Calu3 (cell line): Measurements from ENCODE around the gene CAMK1D. TPM values are rescaled to one million over a fixed set of nuclear protein-coding genes. Genes with fewer than 3 reads are reported as not detected.

ENCODE experiments used
- BruUV-seq: library from RNA; stranded (reverse); fragments of 400-500 nt; replicated peaks from 2 replicates; lab custom pipeline; 2021; lab: Mats Ljungman, UMichigan
- CTCF ChIA-PET: fragments of 300-600 bp; sonication (Branson Sonifier 250); formaldehyde crosslinking; loops from one replicate; lab custom pipeline; 2022; ENCODE audit warnings: antibody characterized with exemption; lab: Charles Lee
- DNase-seq: peaks from one replicate; pipeline ENCODE4 v3.0.0; 2022
- H3K27ac Mint-ChIP-seq: one replicate; pipeline ENCODE4 v1.8.0; 2022; ENCODE audit warnings: mixed read lengths; ENCODE audit not compliant: unreplicated experiment
- H3K27me3 Mint-ChIP-seq: one replicate; pipeline ENCODE4 v1.8.0; 2022; ENCODE audit warnings: mixed read lengths; ENCODE audit not compliant: unreplicated experiment
- H3K36me3 Mint-ChIP-seq: one replicate; pipeline ENCODE4 v1.8.0; 2022; ENCODE audit warnings: mild to moderate bottlenecking, moderate library complexity, mixed read lengths; ENCODE audit not compliant: insufficient read depth, unreplicated experiment
- H3K4me1 Mint-ChIP-seq: one replicate; pipeline ENCODE4 v1.8.0; 2022; ENCODE audit warnings: mild to moderate bottlenecking, low read depth, mixed read lengths; ENCODE audit not compliant: unreplicated experiment
- H3K4me3 Mint-ChIP-seq: one replicate; pipeline ENCODE4 v1.8.0; 2022; ENCODE audit warnings: mild to moderate bottlenecking, low read depth, moderate library complexity, mixed read lengths; ENCODE audit not compliant: unreplicated experiment
- H3K9me3 Mint-ChIP-seq: one replicate; pipeline ENCODE4 v1.8.0; 2022; ENCODE audit warnings: low read depth, mixed read lengths; ENCODE audit not compliant: unreplicated experiment
- CTCF ChIP-seq: fragments of 200-600 bp; IDR thresholded peaks from one replicate; pipeline ENCODE4 v1.8.0; 2022; ENCODE audit warnings: antibody characterized with exemption; ENCODE audit not compliant: unreplicated experiment
- intact Hi-C: fragments of 100-400 bp; cut with micrococcal nuclease; formaldehyde crosslinking; loops from one replicate; pipeline ENCODE4 v1.10.0; 2022; ENCODE audit not compliant: unreplicated experiment
- total RNA-seq: library from RNA; stranded (reverse); gene quantifications from 2 replicates; pipeline ENCODE4 v1.2.3, GENCODE V29; 2022

Gene CAMK1D
- total RNA-seq, 1 experiment from 2014 or later = 2.6 TPM

GRCh38 chr10:12488626-12489025 lies 139.3 kb downstream of the CAMK1D start:
- intact Hi-C loops = loop anchor here (5.0 kb wide), 1 partner anchor 226 kb away; no protein-coding TSS in a partner anchor
- CTCF ChIA-PET = no interaction called here
- Mint-ChIP-seq H3K9me3 (no peaks in the 10 kb centered on the region), H3K4me1 (no peaks in the 10 kb centered on the region), H3K27ac (no peak overlapping the region), H3K27me3 (peaks cover 79% of the 10 kb centered on the region), H3K4me3 (no peak overlapping the region), H3K36me3 (no peaks in the 10 kb centered on the region)
- DNase-seq = no peak
- no TSS peak for BruUV-seq
- TF ChIP-seq CTCF = no peak

- no peaks in the 10 kb centered on the region for H3K4me1 Mint-ChIP-seq
- no peak for TF ChIP-seq CTCF
- H3K4me3 Mint-ChIP-seq = no peak overlapping the region
- H3K27me3 Mint-ChIP-seq = peaks cover 84% of the 10 kb centered on the region
- no TSS peak for BruUV-seq
- H3K36me3 Mint-ChIP-seq = no peaks in the 10 kb centered on the region
- intact Hi-C loops = loop anchor here (5.0 kb wide), 1 partner anchor 227 kb away; no protein-coding TSS in a partner anchor
- no peaks in the 10 kb centered on the region for H3K9me3 Mint-ChIP-seq
- CTCF ChIA-PET = interaction anchor here (0.6 kb wide), 1 partner anchor 27 kb away, joined by 3 read pairs; no protein-coding TSS in a partner anchor
- no peak for DNase-seq
- H3K27ac Mint-ChIP-seq = no peak overlapping the region
These were observed 140.0 kb downstream of the CAMK1D start for GRCh38 chr10:12489357-12489756.

DNA sequence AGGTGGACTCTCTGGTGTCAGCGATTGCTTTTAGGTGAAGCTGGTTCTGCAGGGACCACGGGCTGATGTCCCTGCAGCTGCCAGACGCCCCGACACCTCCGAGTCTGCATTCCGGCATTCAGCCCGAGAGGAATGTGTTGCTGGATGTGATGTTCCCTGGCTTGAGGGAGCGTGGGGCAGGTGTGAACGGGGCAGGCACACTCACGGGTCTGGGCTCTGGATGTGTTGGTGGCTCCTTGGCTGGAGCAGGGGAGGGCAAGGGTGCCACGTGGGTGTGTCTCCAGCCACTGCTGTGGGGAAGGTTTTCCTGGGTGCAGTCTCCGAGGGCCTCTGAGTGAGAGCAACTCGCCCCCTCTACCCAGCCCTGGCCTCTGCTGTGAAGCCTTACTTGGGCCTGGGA lies 140.5 kb downstream of the CAMK1D start:
- H3K27ac Mint-ChIP-seq = no peak overlapping the region
- CTCF ChIA-PET = no interaction called here

DNA sequence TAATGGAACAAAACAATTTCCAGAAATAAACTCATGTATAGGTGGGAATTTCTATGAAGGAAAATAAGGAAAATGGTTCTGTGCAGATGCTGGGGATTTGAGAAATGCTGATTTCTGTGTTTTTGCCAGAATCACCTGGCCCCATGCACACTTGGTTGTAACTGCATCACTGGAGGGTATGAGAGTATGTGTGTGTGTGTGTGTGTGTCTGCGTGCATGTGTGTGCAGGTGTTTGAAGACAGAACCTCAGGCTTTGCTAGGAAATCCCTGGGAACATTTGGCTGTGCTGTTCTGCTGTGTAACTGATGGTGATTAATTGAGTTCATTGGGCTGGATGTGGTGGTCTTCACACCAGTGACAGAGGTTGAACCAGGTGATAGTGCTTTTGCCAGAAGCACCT lies 141.6 kb downstream of the CAMK1D start:
- H3K27ac Mint-ChIP-seq = no peak overlapping the region
- intact Hi-C loops = no loop called here
- no peak for TF ChIP-seq CTCF
- peaks cover 84% of the 10 kb centered on the region for H3K27me3 Mint-ChIP-seq
- H3K4me1 Mint-ChIP-seq = no peaks in the 10 kb centered on the region
- H3K4me3 Mint-ChIP-seq = no peak overlapping the region
- no peaks in the 10 kb centered on the region for H3K36me3 Mint-ChIP-seq
- no TSS peak for BruUV-seq
- H3K9me3 Mint-ChIP-seq = no peaks in the 10 kb centered on the region
- DNase-seq = no peak
- CTCF ChIA-PET = no interaction called here

More for the DNA sequence above, 140.5 kb downstream of the CAMK1D start:
- TF ChIP-seq CTCF = no peak
- Mint-ChIP-seq H3K4me3 (no peak overlapping the region), H3K27me3 (peaks cover 81% of the 10 kb centered on the region), H3K9me3 (no peaks in the 10 kb centered on the region), H3K36me3 (no peaks in the 10 kb centered on the region), H3K4me1 (no peaks in the 10 kb centered on the region)
- BruUV-seq = no TSS peak
- no peak for DNase-seq
- intact Hi-C loops = loop anchor here (5.0 kb wide), 1 partner anchor 228 kb away; no protein-coding TSS in a partner anchor
